Lower leg skin (tissue), 3 donors: ENCODE results near the gene ZNF503.

Experiments used
- CTCF ChIP-seq, 3 donors: fragments of 450-650 bp; IDR thresholded peaks; one replicate each; pipeline ENCODE4 v1.5.1; 2016; ENCODE audit warnings: antibody characterized with exemption in 3 of 3, mild to moderate bottlenecking in 3 of 3, moderate library complexity in 2 of 3
- POLR2A ChIP-seq, 2 donors: fragments of 450-650 bp; IDR thresholded peaks; one replicate each; pipeline ENCODE4 v1.6.1; 2016 to 2017; ENCODE audit warnings: antibody characterized with exemption in 2 of 2, mild to moderate bottlenecking in 1 of 2, moderate library complexity in 1 of 2

DNA sequence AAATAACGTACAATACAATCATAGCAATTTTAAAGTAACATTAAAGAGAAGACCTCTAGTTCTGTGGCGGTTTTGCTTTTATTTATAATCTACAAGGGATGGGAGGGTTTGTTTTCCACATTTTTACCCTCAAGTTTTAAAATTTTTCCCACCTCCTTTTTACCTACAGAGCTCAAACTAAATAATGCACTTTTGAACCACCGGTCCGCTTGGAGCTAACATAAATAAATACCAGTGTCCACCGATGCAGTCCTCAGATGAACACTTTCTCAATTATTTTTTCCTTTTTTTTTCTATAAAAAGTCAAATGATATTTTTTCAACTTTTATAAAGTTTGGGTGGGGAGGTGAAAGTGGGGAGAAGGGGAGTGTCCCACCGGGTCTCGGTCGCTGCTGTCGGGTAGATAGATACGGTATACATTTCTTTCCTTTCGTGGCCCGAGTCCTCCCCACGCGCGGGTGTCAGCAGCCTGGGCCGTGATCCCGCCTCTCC lies 3.3 kb downstream of the ZNF503 start:
- TF ChIP-seq CTCF (IDR thresholded peaks at IDR 0.05) (no peak), POLR2A (IDR thresholded peaks at IDR 0.05) (no peak)
